OCI-LY3 (cell line): Measurements from ENCODE around the gene SFXN5.

Experiments
- H2AFZ ChIP-seq: fragments of 200-600, 300-600 bp; shearing (Covaris generic); 2 replicates; pipeline ENCODE4 v1.6.0; 2014; ENCODE audit warnings: antibody characterized with exemption, low read depth, low read length
- H3K27ac ChIP-seq: fragments of 200-600, 300-600 bp; sonication (generic); 2 replicates; pipeline ENCODE4 v1.5.1; 2014; ENCODE audit warnings: mild to moderate bottlenecking, low read length, moderate library complexity, mixed read lengths
- H3K27me3 ChIP-seq: fragments of 200-600, 300-600 bp; sonication (generic); 2 replicates; pipeline ENCODE4 v1.6.1; 2014; ENCODE audit warnings: low read depth, low read length, mixed read lengths
- H3K36me3 ChIP-seq: fragments of 200-600, 300-600 bp; sonication (generic); replicated peaks from 2 replicates; pipeline ENCODE3; 2014; ENCODE audit warnings: low read depth, low read length, mixed read lengths
- H3K4me1 ChIP-seq: fragments of 300-600, 200-600 bp; sonication (generic); 2 replicates; pipeline ENCODE4 v1.6.1; 2014; ENCODE audit warnings: low read length, mixed read lengths
- H3K4me2 ChIP-seq: fragments of 200-600, 300-600 bp; sonication (generic); 2 replicates; pipeline ENCODE4 v1.6.1; 2014; ENCODE audit warnings: low read length, mixed read lengths
- H3K4me3 ChIP-seq: fragments of 300-600, 200-600 bp; sonication (generic); 2 replicates; pipeline ENCODE4 v1.5.1; 2014; ENCODE audit warnings: antibody characterized with exemption, mild to moderate bottlenecking, low read length, moderate library complexity
- H3K79me2 ChIP-seq: fragments of 300-600, 200-600 bp; shearing (Covaris generic); 2 replicates; pipeline ENCODE4 v1.6.1; 2014; ENCODE audit warnings: mild to moderate bottlenecking, low read length, mixed read lengths
- H3K9ac ChIP-seq: fragments of 300-600, 200-600 bp; shearing (Covaris generic); 2 replicates; pipeline ENCODE4 v1.6.0; 2014; ENCODE audit warnings: mild to moderate bottlenecking, low read length, moderate library complexity
- H3K9me3 ChIP-seq: fragments of 200-600, 300-600 bp; shearing (Covaris generic); 2 replicates; pipeline ENCODE4 v1.6.1; 2014; ENCODE audit warnings: low read length, mixed read lengths; ENCODE audit not compliant: insufficient read depth
- H4K20me1 ChIP-seq: fragments of 200-600, 300-600 bp; sonication (generic); 2 replicates; pipeline ENCODE4 v1.6.1; 2016; ENCODE audit warnings: low read length, mixed read lengths; ENCODE audit not compliant: insufficient read depth
- CTCF ChIP-seq: fragments of 200-600, 300-600 bp; sonication (generic); IDR thresholded peaks from 2 replicates; pipeline ENCODE4 v1.5.1; 2014; ENCODE audit warnings: antibody characterized with exemption, low read length, low read depth
- EZH2phosphoT487 ChIP-seq: fragments of 200-600 bp; shearing (Covaris generic); IDR thresholded peaks from 2 replicates; pipeline ENCODE4 v1.6.1; 2018; ENCODE audit warnings: antibody characterized with exemption, mixed run types, low read depth

SFXN5 gene

GRCh38 chr2:73114273-73114867, 42.9 kb upstream of the SFXN5 start:
- no peaks in the 10 kb centered on the region for H3K9me3 ChIP-seq
- peaks cover 4% of the 10 kb centered on the region; the same call in 1 of the 2 replicates for H3K4me1 ChIP-seq
- no peak overlapping the region for H3K9ac ChIP-seq
- no peak overlapping the region for H3K4me3 ChIP-seq
- no peak overlapping the region for H3K27ac ChIP-seq
- H3K36me3 ChIP-seq = peaks cover 3% of the 10 kb centered on the region
- H4K20me1 ChIP-seq = no peaks in the 10 kb centered on the region
- H3K4me2 ChIP-seq = no peak overlapping the region
- TF ChIP-seq CTCF = no peak
- TF ChIP-seq EZH2phosphoT487 = no peak
- no peak overlapping the region for H2AFZ ChIP-seq
- H3K27me3 ChIP-seq = no peaks in the 10 kb centered on the region
- H3K79me2 ChIP-seq = no peaks in the 10 kb centered on the region

GRCh38 chr2:73112913-73113854, 41.7 kb upstream of the SFXN5 start, which contains the start of gene RAB11FIP5:
Gene RAB11FIP5, minus strand, starts transcription at chr2:73112948. Its CDS starts 171 bp downstream, at chr2:73112777.
- no peaks in the 10 kb centered on the region for H4K20me1 ChIP-seq
- no peak within 1 kb of the TSS for H3K27ac ChIP-seq

GRCh38 chr2:73112026-73112912, 40.8 kb upstream of the SFXN5 start:
- Histone ChIP-seq H3K9me3 (no peaks in the 10 kb centered on the region), H3K27ac (no peak overlapping the region), H2AFZ (no peak overlapping the region), H3K4me3 (peak overlapping the region; percentile 98), H3K4me2 (peak overlapping the region; percentile 66), H3K79me2 (no peaks in the 10 kb centered on the region), H3K9ac (no peak overlapping the region), H3K4me1 (peaks cover 4% of the 10 kb centered on the region; the same call in 1 of the 2 replicates), H3K36me3 (peaks cover 3% of the 10 kb centered on the region), H4K20me1 (no peaks in the 10 kb centered on the region), H3K27me3 (no peaks in the 10 kb centered on the region)
- TF ChIP-seq CTCF (no peak), EZH2phosphoT487 (no peak)

More at GRCh38 chr2:73112913-73113854, 41.7 kb upstream of the SFXN5 start, which contains the start of gene RAB11FIP5:
- peaks cover 4% of the 10 kb centered on the region; the same call in 1 of the 2 replicates for H3K4me1 ChIP-seq
- peak within 1 kb of the TSS; percentile 99 for H2AFZ ChIP-seq
- no peaks in the 10 kb centered on the region for H3K79me2 ChIP-seq
- H3K4me3 ChIP-seq = peak within 1 kb of the TSS; percentile 98
- H3K9ac ChIP-seq = peak within 1 kb of the TSS; percentile 90
- H3K36me3 ChIP-seq = peaks cover 3% of the 10 kb centered on the region
- H3K4me2 ChIP-seq = peak within 1 kb of the TSS; percentile 84
- TF ChIP-seq EZH2phosphoT487 = no peak
- TF ChIP-seq CTCF = no peak
- no peaks in the 10 kb centered on the region for H3K9me3 ChIP-seq
- no peaks in the 10 kb centered on the region for H3K27me3 ChIP-seq
